Measurements from ENCODE around the gene ATAT1.
"Not testable (repeated sequence)": the region's sequence is repeated elsewhere in the genome, so short reads cannot be mapped to it uniquely, and the experiment has no call there.

ATAT1 gene

GRCh38 chr6:30651143-30651542 is 24.5 kb downstream of the ATAT1 start:
- no peak for DNase-seq

- no peak for DNase-seq
These were observed 28.4 kb downstream of the ATAT1 start for GRCh38 chr6:30654798-30655742.

- no peak for DNase-seq
These were observed 29.0 kb downstream of the ATAT1 start for GRCh38 chr6:30655743-30656094.

DNA sequence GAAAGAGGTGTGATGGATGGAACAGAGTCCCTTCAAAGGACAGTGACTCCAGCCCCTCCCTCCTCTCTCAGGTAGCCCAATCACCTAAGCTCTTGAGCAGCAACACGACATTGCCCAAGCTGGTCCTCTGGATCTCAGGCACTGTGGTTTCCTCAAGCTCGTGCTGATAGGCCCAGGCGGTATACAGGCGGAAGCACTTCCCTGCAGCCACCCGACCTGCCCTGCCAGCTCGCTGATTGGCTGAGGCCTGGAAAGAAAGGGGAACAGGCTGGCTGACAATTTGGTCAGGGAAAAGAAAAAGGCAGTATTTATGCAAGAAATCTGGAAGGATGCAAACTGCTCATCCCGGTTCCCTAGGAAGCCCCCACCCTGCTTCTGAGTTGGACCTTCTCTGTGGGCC is 29.8 kb downstream of the ATAT1 start:
- no peak for DNase-seq

DNA sequence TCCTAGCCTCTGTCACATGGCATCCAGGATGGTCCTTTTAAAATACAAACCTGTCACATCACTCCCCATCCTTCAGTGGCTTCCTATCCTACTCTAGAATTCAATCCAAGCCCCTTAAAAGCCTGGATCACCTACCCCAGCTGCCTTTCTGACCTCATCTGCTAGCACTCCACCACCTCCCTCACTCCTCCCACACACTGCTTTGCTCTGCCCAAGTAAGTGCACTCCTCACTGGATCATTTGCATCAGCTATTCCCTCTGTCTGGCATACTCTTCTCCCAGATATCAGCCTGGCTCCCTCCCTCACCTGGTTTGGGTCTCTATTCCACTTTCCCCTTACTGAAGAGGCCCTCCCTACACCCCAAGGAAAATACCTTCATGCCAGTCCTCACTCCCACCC is 30.8 kb downstream of the ATAT1 start:
- no peak for DNase-seq

GRCh38 chr6:30657922-30658321 is 31.2 kb downstream of the ATAT1 start:
- DNase-seq: not testable (repeated sequence)

GRCh38 chr6:30664994-30665767 is 38.5 kb downstream of the ATAT1 start:
- DNase-seq: no peak

DNA sequence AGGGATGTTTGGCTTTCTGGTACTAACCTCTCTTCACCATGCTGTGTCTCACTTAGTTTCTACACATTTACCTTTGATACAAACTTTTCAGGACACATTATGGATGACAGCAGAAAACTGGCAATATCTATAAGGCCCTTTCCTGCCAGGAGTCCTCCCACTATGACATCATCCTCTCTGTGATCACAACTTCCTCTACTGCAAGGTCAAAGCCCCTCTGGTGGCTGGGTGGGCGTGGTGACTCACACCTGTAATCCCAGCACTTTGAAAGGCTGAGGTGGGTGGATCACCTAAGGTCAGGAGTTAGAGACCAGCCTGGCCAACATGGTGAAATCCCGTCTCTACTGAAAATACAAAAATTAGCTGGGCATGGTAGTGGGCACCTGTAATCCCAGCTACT is 39.6 kb downstream of the ATAT1 start:
- not testable (repeated sequence) for DNase-seq

GRCh38 chr6:30670760-30671527 is 44.3 kb downstream of the ATAT1 start:
- no peak for DNase-seq

DNA sequence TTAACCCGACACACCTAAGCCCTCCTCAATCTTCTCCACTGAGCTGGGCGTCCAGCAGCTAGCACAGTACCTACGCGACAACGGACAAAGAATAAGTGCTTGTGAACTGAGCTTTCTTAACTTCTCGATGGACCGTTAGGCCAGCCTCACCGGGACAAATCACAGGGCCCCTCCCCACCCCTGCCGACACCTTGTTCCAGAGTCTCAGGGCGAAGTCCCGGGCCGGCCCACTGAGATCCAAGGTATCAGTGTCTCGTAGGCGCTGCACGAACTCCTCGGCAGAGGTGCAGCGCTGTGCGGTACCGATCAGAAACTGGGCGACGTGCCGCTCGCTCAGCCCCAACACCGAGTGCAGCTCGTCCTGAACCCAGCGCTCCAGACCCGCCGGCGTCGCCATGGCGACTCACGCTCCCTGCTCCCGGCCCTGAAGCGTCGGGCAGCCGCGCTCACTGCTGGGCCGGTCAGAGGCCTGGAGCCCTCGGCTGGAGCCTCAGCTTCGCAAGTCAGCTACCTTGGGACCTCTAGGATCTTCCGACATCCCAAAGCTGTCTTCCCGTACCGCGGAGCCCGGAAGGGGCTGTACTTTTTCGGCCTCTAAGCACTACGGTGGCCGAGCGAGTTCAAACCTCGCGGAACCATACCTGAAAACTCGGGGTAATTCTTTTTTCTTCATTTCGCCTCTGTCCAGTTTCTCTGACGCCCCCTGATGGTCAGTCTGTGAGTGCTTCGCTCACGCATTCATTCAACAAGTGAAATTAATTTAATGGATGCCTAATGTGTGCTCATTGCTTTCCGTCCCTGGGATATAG is 46.0 kb downstream of the ATAT1 start, which contains the start of gene DHX16:
Gene DHX16 (minus strand): TSS at position 562 of the 809 bp plus-strand sequence. CDS start 165 bp downstream, at position 397.
- DNase-seq: peak; percentile 65 to 94 (median 82)

DNA sequence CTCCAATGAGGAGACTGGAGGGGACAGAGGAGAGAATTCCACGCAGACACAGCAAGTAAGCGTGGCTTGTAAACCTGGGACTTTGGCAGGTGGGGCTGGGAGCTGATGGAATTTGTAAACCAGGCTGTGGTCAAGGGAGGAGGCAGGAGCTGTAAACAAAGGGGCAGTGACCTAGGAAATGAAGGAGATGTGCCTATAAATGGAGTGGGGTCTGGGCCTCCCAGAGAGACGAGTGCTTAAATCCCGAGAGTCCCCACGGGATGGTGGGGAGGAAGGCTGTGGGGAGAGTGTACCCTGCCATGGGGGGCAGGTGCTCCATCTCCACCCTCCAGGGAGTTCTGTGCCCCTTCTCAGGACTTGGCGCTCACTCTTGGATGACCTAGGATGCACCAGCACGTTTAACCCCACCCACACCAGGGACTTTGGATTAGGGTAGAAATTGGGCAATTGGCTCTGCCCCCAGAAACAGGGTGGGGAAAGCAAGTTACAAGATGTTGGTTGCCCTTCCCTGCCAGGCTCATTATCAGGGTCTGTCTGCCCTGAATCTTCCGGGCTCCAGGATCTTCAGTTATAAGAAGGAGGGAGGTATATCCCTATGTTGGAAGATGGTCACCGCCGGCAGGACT is 50.1 kb downstream of the ATAT1 start:
- DNase-seq: no peak

DNA sequence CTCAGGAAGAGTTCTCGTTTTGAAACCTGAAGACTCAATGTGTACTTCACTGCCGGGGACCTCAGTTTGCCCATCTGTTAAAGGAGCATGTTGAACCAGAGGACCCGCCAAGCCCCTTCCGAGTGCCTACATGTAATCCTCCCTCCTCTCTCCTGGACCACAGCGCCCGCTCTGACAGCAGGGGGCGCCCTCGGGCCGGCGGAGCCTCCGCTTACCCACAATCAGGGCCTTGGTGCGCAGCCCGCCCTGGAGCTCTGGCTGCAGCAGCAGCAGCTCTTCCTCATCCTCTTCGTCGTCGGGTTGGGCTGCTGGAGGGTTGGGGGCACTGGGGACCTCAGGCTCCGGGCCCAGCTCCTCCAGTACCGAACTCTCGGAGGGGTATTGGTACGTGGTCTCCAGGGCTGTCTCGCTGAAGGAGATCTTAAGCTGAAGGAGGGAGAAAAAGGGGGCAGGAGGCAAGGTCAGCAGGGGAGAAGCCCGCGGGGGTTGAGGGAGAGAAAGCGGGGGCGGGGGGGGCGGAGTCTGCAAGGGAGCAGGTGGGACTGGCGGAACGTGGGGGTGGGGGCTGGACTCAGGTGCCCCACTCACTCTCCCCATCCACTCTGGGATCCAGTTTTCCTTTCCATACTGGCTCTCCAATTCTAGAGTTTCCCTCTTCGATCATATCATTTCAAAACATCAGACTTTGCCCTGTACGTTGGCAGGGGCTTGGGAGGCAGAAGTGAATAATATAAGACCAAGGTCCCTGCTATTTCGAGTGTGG is 52.5 kb downstream of the ATAT1 start:
- peak; percentile 82 to 89 (median 89) for DNase-seq

- no peak for DNase-seq
These were observed 53.3 kb downstream of the ATAT1 start for GRCh38 chr6:30679765-30680535.

DNA sequence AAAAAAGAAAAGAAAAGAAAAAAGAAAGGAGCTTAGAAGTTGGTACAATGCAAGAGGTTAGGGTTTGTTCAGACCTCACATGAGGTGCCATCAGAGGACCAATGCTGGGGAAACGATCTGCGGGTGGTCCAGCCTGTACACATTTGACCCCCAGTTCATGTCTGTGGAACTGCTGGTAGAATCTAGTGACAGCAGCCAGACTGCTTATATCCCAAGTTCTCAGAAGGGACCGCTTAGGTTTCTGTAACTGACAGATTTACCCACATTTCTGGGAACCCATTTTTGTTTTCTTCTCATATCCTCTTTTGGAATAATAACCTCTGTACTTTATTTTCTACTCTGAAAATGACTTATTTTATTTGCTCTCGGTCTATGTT is 55.1 kb downstream of the ATAT1 start:
- no peak for DNase-seq

DNA sequence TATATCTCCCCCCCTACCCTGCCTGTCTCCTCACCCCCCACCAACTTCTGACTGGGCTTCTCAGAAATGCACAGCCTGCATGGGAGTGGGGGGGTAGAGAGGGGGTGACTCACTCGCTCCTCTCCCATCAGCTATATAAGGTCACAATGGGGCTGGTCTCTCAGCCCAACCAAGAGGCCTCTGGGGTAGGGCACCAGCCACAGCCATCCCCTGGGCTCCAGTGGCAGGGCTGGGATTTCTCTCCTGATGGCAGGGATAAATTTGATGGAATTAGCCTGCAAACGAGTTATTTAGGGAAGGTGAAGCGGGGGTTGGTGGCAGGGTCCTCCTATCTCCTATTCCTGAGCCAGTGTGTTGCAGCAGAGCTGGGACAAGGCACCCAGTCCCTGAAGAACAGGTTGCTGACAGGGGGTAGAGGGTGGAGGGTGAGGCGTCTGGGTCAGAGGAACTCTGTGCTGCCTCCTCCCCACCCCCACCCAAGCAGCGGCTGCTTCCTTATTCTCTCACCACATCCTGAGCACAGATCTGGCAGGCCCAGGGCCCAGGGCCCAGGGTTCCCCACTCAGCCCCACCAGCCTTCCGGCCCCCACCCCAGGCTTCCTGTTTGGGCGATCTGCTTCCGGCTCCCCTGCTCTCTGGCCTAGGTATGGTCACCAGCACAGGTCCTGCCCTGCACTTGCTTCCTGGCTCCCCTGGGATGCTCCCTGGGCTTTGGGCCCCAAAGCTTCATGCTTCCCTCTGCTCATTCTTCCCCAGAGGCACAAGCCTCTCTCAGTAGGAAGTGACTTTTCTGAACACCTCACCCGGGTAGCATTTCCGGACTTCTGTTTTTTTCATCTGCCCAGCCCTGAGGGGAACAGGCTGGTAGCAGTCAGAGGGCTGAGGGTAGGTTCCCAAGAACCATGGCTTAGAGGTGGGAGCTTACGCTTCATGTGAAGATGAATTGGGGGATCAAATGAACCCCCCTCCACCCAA is 55.8 kb downstream of the ATAT1 start:
- peak; percentile 72 to 97 (median 82) for DNase-seq

- DNase-seq: peak in 1 of 5 experiments; percentile 15
These were observed 56.7 kb downstream of the ATAT1 start for GRCh38 chr6:30683183-30683979.

GRCh38 chr6:30683980-30684338 is 57.3 kb downstream of the ATAT1 start:
- no peak for DNase-seq
